CD4-positive, CD25-positive, alpha-beta regulatory T cell (primary cell): ENCODE measurements around the gene TTL. TPM values are rescaled to one million over a fixed set of nuclear protein-coding genes. Genes with fewer than 3 reads are reported as not detected.

Source experiments
- ATAC-seq, 2 donors: fragments of 150-1000 bp; cut with Tn5 transposase; one replicate each; pipeline ENCODE4 v1.10.0; 2021; ENCODE audit warnings: low read depth in 2 of 2, moderate number of reproducible peaks in 2 of 2, moderate library complexity in 1 of 2
- DNase-seq, 3 donors: peaks; one replicate each; pipeline versions ENCODE4 v3.0.0 to v3.0.0-alpha.2; 2012 to 2022; ENCODE audit warnings: mixed read lengths in 1 of 3
- H3K27ac ChIP-seq: one replicate; pipeline ENCODE4 v1.7.0; 2013; ENCODE audit warnings: mild to moderate bottlenecking, low read length; ENCODE audit not compliant: insufficient read depth, poor library complexity, severe bottlenecking
- H3K27me3 ChIP-seq: one replicate; pipeline ENCODE4 v1.7.0; 2013; ENCODE audit warnings: low read length; ENCODE audit not compliant: control insufficient read depth, insufficient read depth
- H3K36me3 ChIP-seq: one replicate; pipeline ENCODE4 v1.7.0; 2013; ENCODE audit warnings: mild to moderate bottlenecking, low read length, moderate library complexity; ENCODE audit not compliant: control insufficient read depth, insufficient read depth
- H3K4me1 ChIP-seq: 2 replicates; pipeline ENCODE4 v1.7.0; 2013; ENCODE audit warnings: mild to moderate bottlenecking, low read length; ENCODE audit not compliant: insufficient read depth, control insufficient read depth, poor library complexity, severe bottlenecking
- H3K4me3 ChIP-seq: one replicate; pipeline ENCODE4 v1.7.0; 2013; ENCODE audit warnings: low read depth, mild to moderate bottlenecking, low read length, moderate library complexity
- H3K9me3 ChIP-seq, 2 experiments: 1 replicate in 1 of 2; 2 replicates in 1 of 2; pipeline ENCODE4 v1.7.0; 2013; ENCODE audit warnings: low read length in 2 of 2, mild to moderate bottlenecking in 1 of 2, moderate library complexity in 1 of 2; ENCODE audit not compliant: control insufficient read depth in 2 of 2
- H3K27ac Mint-ChIP-seq, 3 donors: one replicate each; pipeline ENCODE4 v1.8.0; 2020 to 2022; ENCODE audit warnings: mild to moderate bottlenecking in 3 of 3, mixed read lengths in 3 of 3, moderate library complexity in 2 of 3
- H3K27me3 Mint-ChIP-seq: one replicate; pipeline ENCODE4 v1.8.0; 2022; ENCODE audit warnings: mild to moderate bottlenecking, mixed read lengths
- H3K36me3 Mint-ChIP-seq: one replicate; pipeline ENCODE4 v1.8.0; 2020; ENCODE audit warnings: mixed read lengths
- H3K4me1 Mint-ChIP-seq, 4 donors: one replicate each; pipeline ENCODE4 v1.8.0; 2020 to 2022; ENCODE audit warnings: mixed read lengths in 4 of 4, mild to moderate bottlenecking in 1 of 4
- H3K4me3 Mint-ChIP-seq, 4 donors: one replicate each; pipeline ENCODE4 v1.8.0; 2020 to 2022; ENCODE audit warnings: mild to moderate bottlenecking in 4 of 4, mixed read lengths in 4 of 4, moderate library complexity in 3 of 4
- H3K9me3 Mint-ChIP-seq, 7 donors: one replicate each; pipeline ENCODE4 v1.8.0; 2020 to 2022; ENCODE audit warnings: mixed read lengths in 7 of 7, mild to moderate bottlenecking in 3 of 7, moderate library complexity in 2 of 7
- polyA plus RNA-seq, 4 donors: library from polyadenylated mRNA; unstranded; fragments of 300-500 nt; fragmentation: Illumina TruSeq; gene quantifications; one replicate each; pipeline ENCODE4 v1.2.3, GENCODE V29; 2021
- total RNA-seq: library from RNA; stranded (reverse); gene quantifications from one replicate; pipeline ENCODE4 v1.2.3, GENCODE V29; 2022

The TTL gene
- total and polyA plus RNA-seq, 5 donors from 2014 or later, result 2.0 to 32.5 (median 6.1) TPM

DNA sequence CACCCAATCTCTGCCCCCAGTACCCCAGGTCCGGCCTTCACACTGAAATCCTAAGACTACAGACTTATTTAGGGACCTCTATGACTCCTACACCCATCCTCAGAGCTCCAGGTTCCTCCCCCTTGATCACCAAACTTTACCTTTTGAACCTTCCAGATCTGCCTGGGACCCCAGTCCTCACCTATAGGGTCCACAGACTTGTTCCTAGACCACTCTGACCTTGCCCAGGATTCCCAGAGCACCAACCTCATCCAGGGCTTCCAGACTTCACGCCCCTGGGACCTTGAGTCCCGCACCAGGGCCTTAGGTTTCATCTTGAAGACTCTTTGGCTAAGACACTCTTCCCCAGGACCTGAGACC, 102.9 kb downstream of the TTL start:
- peaks cover 0 to 2% (median 0%) of the 10 kb centered on the region in 7 donors for H3K9me3 Mint-ChIP-seq
- peaks cover 24% of the 10 kb centered on the region for H3K36me3 ChIP-seq
- no peaks in the 10 kb centered on the region for H3K9me3 ChIP-seq
- H3K27ac ChIP-seq, result peak overlapping the region; percentile 90
- no peaks in the 10 kb centered on the region for H3K27me3 ChIP-seq
- no peak for DNase-seq
- H3K36me3 Mint-ChIP-seq, result peaks cover 22% of the 10 kb centered on the region
- ATAC-seq, result no peak
- peak overlapping the region; percentile 91 for H3K4me3 ChIP-seq
- peaks cover 26% of the 10 kb centered on the region for H3K4me1 ChIP-seq
- H3K27ac Mint-ChIP-seq, result peak overlapping the region; percentile 96 to 99 (median 98)
- H3K4me1 Mint-ChIP-seq, result peaks cover 10 to 45% (median 33%) of the 10 kb centered on the region in 4 donors
- peak overlapping the region; percentile 89 to 98 (median 96) for H3K4me3 Mint-ChIP-seq
- no peaks in the 10 kb centered on the region for H3K27me3 Mint-ChIP-seq

DNA sequence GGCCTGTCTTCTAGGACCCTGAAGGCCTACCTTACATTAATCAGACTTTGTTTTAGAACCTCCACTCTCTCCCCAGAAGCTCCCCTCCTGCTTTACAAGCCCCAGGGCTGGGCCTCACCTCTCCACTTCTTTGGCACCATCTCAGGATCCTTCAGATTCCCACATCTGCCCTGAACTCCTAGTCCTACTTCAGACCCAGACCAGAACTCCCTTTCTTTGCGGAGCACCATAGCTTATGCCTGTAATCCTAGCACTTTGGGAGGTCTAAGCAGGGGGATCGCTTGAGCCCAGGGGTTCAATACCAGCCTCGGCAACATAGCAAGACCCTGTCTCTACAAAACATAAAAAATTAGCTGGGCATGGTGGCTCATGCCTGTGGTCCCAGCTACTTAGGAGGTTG, 103.4 kb downstream of the TTL start:
- peak overlapping the region; percentile 90 for H3K27ac ChIP-seq
- DNase-seq, result no peak
- no peak for ATAC-seq
- peaks cover 26% of the 10 kb centered on the region for H3K4me1 ChIP-seq
- Mint-ChIP-seq H3K36me3 (peaks cover 22% of the 10 kb centered on the region), H3K27ac (peak overlapping the region; percentile 96 to 99 (median 98)), H3K27me3 (no peaks in the 10 kb centered on the region), H3K4me1 (peaks cover 10 to 45% (median 33%) of the 10 kb centered on the region in 4 donors), H3K9me3 (peaks cover 0 to 2% (median 0%) of the 10 kb centered on the region in 7 donors), H3K4me3 (peak overlapping the region; percentile 8 to 98 (median 92))
- no peaks in the 10 kb centered on the region for H3K9me3 ChIP-seq
- no peaks in the 10 kb centered on the region for H3K27me3 ChIP-seq
- peaks cover 24% of the 10 kb centered on the region for H3K36me3 ChIP-seq
- peak overlapping the region; percentile 91 for H3K4me3 ChIP-seq

DNA sequence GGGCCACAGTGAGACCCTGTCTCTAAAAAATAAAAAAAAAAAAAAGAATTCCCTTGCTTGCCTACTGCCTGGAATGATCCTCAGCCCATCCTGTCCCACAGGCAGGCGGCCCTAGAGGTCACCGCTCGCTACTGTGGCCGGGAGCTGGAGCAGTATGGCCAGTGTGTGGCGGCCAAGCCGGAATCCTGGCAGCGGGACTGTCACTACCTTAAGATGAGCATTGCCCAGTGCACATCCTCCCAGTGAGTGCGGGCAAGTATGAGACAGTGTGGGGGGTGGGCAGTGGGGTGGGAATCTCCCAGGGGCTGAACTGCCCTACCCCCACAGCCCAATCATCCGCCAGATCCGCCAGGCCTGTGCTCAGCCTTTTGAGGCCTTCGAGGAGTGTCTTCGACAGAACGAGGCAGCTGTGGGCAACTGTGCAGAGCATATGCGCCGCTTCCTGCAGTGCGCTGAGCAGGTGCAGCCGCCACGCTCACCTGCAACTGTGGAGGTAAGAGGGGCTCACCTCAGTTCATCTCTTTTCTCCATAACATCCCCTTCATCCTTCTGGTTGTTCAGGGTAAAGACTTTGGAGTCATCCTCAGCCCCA, 104.0 kb downstream of the TTL start:
- Mint-ChIP-seq H3K4me1 (peaks cover 10 to 45% (median 33%) of the 10 kb centered on the region in 4 donors), H3K27me3 (no peaks in the 10 kb centered on the region), H3K36me3 (peaks cover 22% of the 10 kb centered on the region), H3K27ac (peak overlapping the region in 1 of 3 donors; percentile 36), H3K9me3 (peaks cover 0 to 2% (median 0%) of the 10 kb centered on the region in 7 donors), H3K4me3 (peak overlapping the region; percentile 78 to 98 (median 86))
- ATAC-seq (no peak), DNase-seq (no peak)
- Histone ChIP-seq H3K4me1 (peaks cover 26% of the 10 kb centered on the region), H3K27ac (peak overlapping the region; percentile 90), H3K27me3 (no peaks in the 10 kb centered on the region), H3K4me3 (no peak overlapping the region), H3K9me3 (no peaks in the 10 kb centered on the region), H3K36me3 (peaks cover 24% of the 10 kb centered on the region)

DNA sequence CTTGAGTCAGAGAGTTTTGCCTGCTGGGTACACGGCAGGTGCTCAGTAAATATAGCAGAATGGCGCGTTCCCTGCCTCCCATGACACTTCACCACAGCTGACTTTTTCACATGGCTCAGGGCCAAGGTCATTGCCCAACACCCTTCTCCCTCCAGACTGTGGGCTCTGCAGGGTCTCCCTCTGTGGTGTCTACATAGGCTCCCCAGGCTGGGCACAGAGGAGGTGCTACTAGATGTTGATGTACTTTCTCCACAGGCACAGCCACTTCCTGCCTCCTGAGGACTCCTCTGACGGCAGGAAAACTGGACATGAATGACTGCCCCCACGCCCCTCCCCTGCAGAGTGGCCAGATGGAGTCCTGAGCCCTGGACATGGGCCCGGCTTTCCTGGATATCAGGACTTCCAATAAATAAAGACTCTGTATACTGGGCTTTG, 106.7 kb downstream of the TTL start:
- DNase-seq, result no peak
- peaks cover 26% of the 10 kb centered on the region for H3K4me1 ChIP-seq
- H3K4me3 Mint-ChIP-seq, result peak overlapping the region in 3 of 4 donors; percentile 48 to 79 (median 61)
- H3K36me3 ChIP-seq, result peaks cover 27% of the 10 kb centered on the region
- H3K9me3 Mint-ChIP-seq, result peaks cover 0 to 2% (median 0%) of the 10 kb centered on the region in 7 donors
- peaks cover 34% of the 10 kb centered on the region for H3K36me3 Mint-ChIP-seq
- ATAC-seq, result no peak
- H3K27me3 Mint-ChIP-seq, result no peaks in the 10 kb centered on the region
- no peak overlapping the region for H3K27ac ChIP-seq
- no peak overlapping the region for H3K27ac Mint-ChIP-seq
- no peak overlapping the region for H3K4me3 ChIP-seq
- no peaks in the 10 kb centered on the region for H3K9me3 ChIP-seq
- no peaks in the 10 kb centered on the region for H3K27me3 ChIP-seq
- peaks cover 5 to 29% (median 25%) of the 10 kb centered on the region in 4 donors for H3K4me1 Mint-ChIP-seq

Other genes starting within 250 kb of the TTL start
- 16.6 TPM for gene ZC3H8, start 227.1 kb upstream of the TTL start, total RNA-seq
- 10 to 100 TPM; 11.6 to 15.6 (median 13.3) TPM for gene ZC3H8, start 227.1 kb upstream of the TTL start, polyA plus RNA-seq
- gene ZC3H6, start 206.6 kb upstream of the TTL start, total RNA-seq, result 18.7 TPM
- gene ZC3H6, start 206.6 kb upstream of the TTL start, polyA plus RNA-seq, result 1 to 10 TPM; 5.1 to 8.3 (median 7.1) TPM
- gene RGPD8, start 48.5 kb upstream of the TTL start, total RNA-seq, result 48.1 TPM
- gene RGPD8, start 48.5 kb upstream of the TTL start, polyA plus RNA-seq, result 1 to 10 TPM; 1.9 to 3.6 (median 2.3) TPM
- gene POLR1B, start 60.3 kb downstream of the TTL start, total RNA-seq, result 24.5 TPM
- gene POLR1B, start 60.3 kb downstream of the TTL start, polyA plus RNA-seq, result 10 to 100 TPM; 14.3 to 34.4 (median 20.2) TPM
- gene CHCHD5, start 102.5 kb downstream of the TTL start, total RNA-seq, result 18.2 TPM
- 10 to 100 TPM; 48.0 to 76.7 (median 70.0) TPM for gene CHCHD5, start 102.5 kb downstream of the TTL start, polyA plus RNA-seq
- 130 TPM for gene SLC20A1, start 163.8 kb downstream of the TTL start, total RNA-seq
- gene SLC20A1, start 163.8 kb downstream of the TTL start, polyA plus RNA-seq, result 10 to 100 TPM; 18.1 to 30.7 (median 24.9) TPM
- gene NT5DC4, start 238.9 kb downstream of the TTL start, total RNA-seq, result not detected
- gene NT5DC4, start 238.9 kb downstream of the TTL start, polyA plus RNA-seq, result not detected